GM21367 (cell line): ENCODE measurements around the gene SLC22A17.
"Not testable (repeated sequence)": the region's sequence is repeated elsewhere in the genome, so short reads cannot be mapped to it uniquely, and the experiment has no call there.

Source experiments
- ATAC-seq: cut with Tn5 transposase; IDR thresholded peaks from one replicate; pipeline ENCODE4 v1.9.1; 2021; ENCODE audit not compliant: unreplicated experiment

SLC22A17 gene

GRCh38 chr14:23346693-23347405 lies 5.8 kb downstream of the SLC22A17 start:
- no peak for ATAC-seq

GRCh38 chr14:23345987-23346692 lies 6.5 kb downstream of the SLC22A17 start:
- no peak for ATAC-seq

- no peak for ATAC-seq
These were observed 8.2 kb downstream of the SLC22A17 start for GRCh38 chr14:23344481-23344880.

- ATAC-seq, result no peak
These were observed 13.0 kb downstream of the SLC22A17 start for GRCh38 chr14:23339506-23340268.

DNA sequence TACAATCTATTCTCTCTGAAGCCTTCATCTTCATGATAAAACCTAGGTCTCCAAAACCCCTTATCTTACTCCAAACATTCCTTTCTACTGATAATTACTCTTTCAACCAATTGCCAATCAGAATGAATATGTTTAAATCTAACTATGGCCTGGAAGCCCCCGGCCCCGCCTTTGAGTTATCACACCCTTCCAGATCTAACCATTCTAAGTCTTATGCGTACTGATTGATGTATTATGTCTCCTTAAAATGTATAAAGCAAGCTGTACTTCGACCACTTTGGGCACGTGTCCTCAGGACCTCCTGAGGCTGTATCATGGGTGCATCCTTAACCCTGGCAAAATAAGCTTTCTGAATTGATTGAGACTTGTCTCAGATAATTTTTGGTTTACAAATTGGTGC lies 17.1 kb downstream of the SLC22A17 start:
- ATAC-seq, result no peak

- no peak for ATAC-seq
These were observed 24.5 kb downstream of the SLC22A17 start for GRCh38 chr14:23327947-23328744.

- no peak for ATAC-seq
These were observed 26.0 kb downstream of the SLC22A17 start for GRCh38 chr14:23326491-23327332.

- ATAC-seq, result not testable (repeated sequence)
These were observed 26.9 kb downstream of the SLC22A17 start for GRCh38 chr14:23325746-23326145.

DNA sequence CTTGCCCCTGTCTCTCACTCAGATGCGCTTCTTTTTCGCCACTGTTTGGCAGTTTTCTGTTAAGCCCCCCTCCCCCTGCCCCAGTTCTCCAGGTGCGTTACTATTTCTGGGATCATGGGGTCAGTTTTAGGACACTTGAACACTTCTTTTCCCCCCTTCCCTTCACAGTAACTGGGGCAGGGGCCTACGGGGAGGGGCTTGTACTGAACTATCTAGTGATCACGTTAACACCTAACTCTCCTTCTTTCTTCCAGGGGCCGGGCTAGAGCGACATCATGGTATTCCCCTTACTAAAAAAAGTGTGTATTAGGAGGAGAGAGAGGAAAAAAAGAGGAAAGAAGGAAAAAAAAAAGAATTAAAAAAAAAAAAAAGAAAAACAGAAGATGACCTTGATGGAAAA lies 27.7 kb downstream of the SLC22A17 start:
- no peak for ATAC-seq

DNA sequence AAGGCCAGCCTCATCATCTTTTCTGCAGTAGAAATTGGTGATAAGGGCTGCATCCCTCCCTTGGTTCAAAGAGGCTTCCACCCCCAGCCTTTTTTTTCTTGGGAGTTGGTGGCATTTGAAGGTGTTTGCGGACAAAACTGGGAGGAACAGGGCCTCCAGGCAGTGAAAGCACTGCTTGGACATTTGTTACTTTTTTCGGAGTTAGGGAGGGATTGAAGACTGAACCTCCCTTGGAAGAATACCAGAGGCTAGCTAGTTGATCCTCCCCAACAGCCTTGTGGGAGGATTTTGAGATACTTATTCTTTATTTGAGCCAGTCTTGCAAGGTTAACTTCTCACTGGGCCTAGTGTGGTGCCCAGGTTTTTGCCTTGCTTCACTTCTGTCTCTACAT lies 28.2 kb downstream of the SLC22A17 start:
- ATAC-seq, result no peak

DNA sequence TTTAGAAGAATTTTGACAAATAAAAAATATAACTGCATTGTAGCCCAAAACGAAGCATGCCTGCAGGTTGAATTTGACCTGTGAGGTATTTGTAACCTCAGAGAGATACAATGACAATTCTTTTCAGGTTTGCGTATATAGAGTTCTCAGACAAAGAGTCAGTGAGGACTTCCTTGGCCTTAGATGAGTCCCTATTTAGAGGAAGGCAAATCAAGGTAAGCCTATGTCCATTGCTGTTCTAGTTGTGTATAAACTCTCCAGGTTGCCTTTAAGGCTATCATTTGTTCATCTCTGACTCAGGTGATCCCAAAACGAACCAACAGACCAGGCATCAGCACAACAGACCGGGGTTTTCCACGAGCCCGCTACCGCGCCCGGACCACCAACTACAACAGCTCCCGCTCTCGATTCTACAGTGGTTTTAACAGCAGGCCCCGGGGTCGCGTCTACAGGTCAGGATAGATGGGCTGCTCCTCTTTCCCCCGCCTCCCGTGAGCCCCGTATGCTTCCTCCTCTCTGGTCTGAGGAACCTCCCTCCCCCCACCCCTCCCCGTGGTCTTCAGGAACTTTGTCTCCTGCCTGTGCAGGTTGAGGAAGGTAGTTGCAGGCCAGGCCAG lies 28.7 kb downstream of the SLC22A17 start:
- ATAC-seq, result no peak

DNA sequence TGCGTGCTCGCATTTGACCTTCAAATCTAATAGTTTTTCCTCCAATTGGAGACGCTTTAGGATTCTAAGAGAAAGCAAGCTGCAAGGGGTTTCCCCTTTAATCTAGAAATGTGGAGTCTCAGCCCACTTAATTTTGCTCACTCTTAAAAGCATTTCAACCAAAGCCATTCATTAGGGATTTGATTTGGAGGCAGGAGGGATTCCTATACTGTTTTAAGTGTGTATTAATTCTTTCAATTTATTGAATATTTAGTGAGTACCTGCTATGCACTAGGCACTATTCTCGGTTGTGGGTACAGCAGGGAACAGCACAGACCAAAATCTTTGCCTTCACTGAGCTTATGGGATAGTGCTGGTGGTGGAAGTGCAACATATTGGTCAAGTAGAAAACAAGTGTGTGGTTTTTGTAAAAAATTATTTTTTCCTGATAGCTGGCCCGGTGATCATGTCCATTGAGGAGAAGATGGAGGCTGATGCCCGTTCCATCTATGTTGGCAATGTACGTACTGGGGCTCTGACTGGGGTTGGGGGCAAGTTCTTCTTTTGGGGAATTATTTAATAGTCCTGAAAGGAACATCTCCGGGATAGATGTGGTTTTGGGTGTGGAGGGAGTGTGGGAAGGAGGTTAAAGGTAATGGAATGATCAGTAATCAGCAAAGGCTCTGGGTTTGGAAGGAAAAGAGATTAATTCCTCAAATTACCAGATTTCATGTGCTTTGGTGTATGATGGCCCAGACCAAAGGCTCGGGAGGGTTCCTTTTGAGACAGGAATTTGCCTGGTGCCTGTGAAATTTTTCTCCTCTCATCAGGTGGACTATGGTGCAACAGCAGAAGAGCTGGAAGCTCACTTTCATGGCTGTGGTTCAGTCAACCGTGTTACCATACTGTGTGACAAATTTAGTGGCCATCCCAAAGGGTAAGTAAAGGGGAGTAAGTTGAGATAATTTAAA lies 29.8 kb downstream of the SLC22A17 start:
- ATAC-seq, result no peak

DNA sequence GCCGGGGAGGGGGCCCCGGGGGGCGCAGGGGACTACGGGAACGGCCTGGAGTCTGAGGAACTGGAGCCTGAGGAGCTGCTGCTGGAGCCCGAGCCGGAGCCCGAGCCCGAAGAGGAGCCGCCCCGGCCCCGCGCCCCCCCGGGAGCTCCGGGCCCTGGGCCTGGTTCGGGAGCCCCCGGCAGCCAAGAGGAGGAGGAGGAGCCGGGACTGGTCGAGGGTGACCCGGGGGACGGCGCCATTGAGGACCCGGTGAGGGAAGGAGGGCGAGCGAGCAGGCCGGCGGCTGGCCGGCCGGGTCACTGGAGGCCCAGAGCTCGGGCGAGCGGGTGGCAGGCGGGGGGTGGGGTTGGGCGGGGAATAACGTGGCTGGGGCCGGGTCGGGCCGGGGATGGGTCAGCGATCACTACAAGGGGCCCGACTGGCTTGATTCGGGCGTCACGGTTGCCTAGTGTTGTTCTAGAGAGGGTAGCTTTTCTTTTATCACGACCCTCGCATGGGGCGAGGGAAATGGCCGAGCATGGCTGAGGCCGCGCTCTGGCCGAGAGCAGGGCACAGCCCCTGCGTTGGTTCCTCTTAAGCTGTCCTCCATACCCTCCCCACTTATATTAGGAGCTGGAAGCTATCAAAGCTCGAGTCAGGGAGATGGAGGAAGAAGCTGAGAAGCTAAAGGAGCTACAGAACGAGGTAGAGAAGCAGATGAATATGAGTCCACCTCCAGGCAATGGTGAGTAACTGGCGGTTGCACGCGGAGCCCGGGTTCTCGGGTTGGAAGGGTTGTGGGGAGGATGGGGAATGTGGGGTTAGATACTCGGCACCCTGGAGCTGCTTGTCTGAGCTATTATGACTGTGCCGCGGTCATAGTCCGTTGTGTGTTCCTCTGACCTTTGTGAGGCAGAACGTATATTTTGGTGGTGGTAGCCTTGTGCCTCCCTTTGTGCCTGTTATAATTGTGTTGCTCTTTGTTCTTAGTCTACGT lies 30.8 kb downstream of the SLC22A17 start:
- peak; percentile 3 for ATAC-seq

GRCh38 chr14:23320584-23321571 lies 31.8 kb downstream of the SLC22A17 start, which contains the start of gene PABPN1:
Gene PABPN1, plus strand, starts transcription at chr14:23321457. Its CDS starts 13 bp downstream, at chr14:23321470.
- peak; percentile 86 for ATAC-seq

DNA sequence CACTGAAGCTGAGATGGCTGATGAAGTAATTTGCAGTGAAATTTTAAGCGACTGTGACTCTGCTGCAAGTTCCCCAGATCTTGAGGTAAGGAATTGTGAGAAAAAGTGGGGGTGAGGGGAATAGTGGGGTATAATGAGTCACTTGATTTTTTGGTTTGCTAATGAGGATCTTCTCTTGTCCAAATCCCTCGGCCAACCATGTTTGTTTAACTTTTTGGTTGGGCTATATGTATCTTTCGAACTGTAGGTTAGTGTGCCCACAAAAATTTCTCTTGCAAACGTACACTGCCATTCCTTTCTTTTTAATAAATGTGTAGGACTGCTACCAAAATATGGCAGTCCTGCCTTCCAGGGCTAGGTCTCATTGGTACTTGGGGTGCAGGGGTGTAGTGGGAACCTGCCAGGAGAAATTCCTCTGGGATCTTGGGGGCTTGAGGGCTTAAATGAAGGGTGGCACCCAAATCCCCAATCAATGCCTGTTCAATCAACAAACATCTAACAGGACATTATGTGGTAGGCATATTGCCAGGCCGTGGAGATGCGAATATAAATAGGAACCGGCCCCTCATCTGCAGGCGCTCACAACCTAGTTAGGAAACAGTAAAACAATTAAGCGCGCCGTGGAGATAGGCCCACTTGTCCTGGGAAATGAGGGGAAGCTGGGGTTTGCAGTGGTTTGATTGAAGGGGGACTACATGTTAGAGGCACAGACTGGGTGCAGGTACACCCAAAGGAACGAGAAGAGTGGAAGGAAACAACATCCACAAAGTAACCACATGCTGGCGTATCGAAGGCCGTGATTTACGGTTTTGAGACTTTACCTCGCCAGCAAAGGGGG lies 32.7 kb downstream of the SLC22A17 start:
- ATAC-seq, result no peak
